Mesangial cell (primary cell): Measurements from ENCODE around the gene CNTLN. TPM values are rescaled to one million over a fixed set of nuclear protein-coding genes. Genes with fewer than 3 reads are reported as not detected.

Experiments used
- total RNA-seq: library from RNA; depleted of rRNA; stranded (reverse); fragments of >200 nt; gene quantifications from 2 replicates; pipeline ENCODE4 v1.2.3, GENCODE V29; 2015

Gene CNTLN
- total RNA-seq: 3.5 and 4.2 TPM in 2 replicates

GRCh38 chr9:17134396-17135294, at the start of gene CNTLN:
CNTLN (plus strand) TSS chr9:17135040; CDS start chr9:17135066, 26 bp downstream.

